Sigmoid colon (tissue), 7 donors: ENCODE results near the gene SLC4A7. TPM values are rescaled to one million over a fixed set of nuclear protein-coding genes. Genes with fewer than 3 reads are reported as not detected.

Source experiments
- DNase-seq: peaks from one replicate; pipeline ENCODE4 v3.0.0-alpha.2; 2019
- H3K27ac ChIP-seq, 4 donors: fragments of 200-600 bp; sonication (generic); one replicate each; pipeline ENCODE4 v1.5.1; 2016 to 2019; ENCODE audit warnings: mild to moderate bottlenecking in 1 of 4
- H3K27me3 ChIP-seq, 3 donors: fragments of 200-600 bp; sonication (generic); one replicate each; pipeline ENCODE4 v1.5.1; 2019; ENCODE audit warnings: mild to moderate bottlenecking in 1 of 3
- H3K36me3 ChIP-seq, 4 donors: fragments of 200-600 bp; sonication (generic); one replicate each; pipeline ENCODE4 v1.5.1; 2016 to 2019
- H3K4me1 ChIP-seq, 4 donors: fragments of 200-600 bp; sonication (generic); one replicate each; pipeline ENCODE4 v1.5.1; 2017 to 2019
- H3K4me3 ChIP-seq, 4 donors: fragments of 200-600 bp; sonication (generic); one replicate each; pipeline ENCODE4 v1.5.1; 2017 to 2019; ENCODE audit warnings: mild to moderate bottlenecking in 2 of 4, moderate library complexity in 1 of 4
- H3K9me3 ChIP-seq, 4 donors: fragments of 200-600 bp in 3 of 4; sonication (generic) in 3 of 4; one replicate each; pipeline versions ENCODE4 v1.5.1 to v1.6.1; 2013 to 2019
- EP300 ChIP-seq, 4 donors: sonication (generic); formaldehyde crosslinking; IDR thresholded peaks; one replicate each; pipeline ENCODE4 v1.6.1; 2017; ENCODE audit warnings: antibody characterized with exemption in 4 of 4
- POLR2A ChIP-seq, 2 donors: fragments of 450-650 bp; IDR thresholded peaks; one replicate each; pipeline ENCODE4 v1.6.1; 2016; ENCODE audit warnings: antibody characterized with exemption in 2 of 2, mild to moderate bottlenecking in 2 of 2, moderate library complexity in 2 of 2
- POLR2AphosphoS5 ChIP-seq, 4 donors: sonication (generic); formaldehyde crosslinking; IDR thresholded peaks; one replicate each; pipeline ENCODE4 v1.6.1; 2017; ENCODE audit warnings: antibody characterized with exemption in 4 of 4
- WGBS, 2 donors: extraction: QIAGEN DNeasy Blood & Tissue Kit; methylation state at CpG; one replicate each; pipeline ENCODE4 v1.1.7; 2013; 5-methylcytosine and 5-hydroxymethylcytosine counted together
- intact Hi-C: fragments of 100-400 bp; cut with DNase I; formaldehyde crosslinking; loops from one replicate; pipeline ENCODE4 v1.15.1; 2023
- polyA plus RNA-seq, 3 donors: library from polyadenylated mRNA; stranded (reverse); fragments of 200-250 nt; gene quantifications; one replicate each; pipeline ENCODE4 v1.2.3, GENCODE V29; 2013
- total RNA-seq, 4 donors: library from RNA; depleted of rRNA; stranded (reverse); fragments of >200 nt; gene quantifications; one replicate each; pipeline ENCODE4 v1.1.0, GENCODE V29; 2016
- TF ChIP-seq, protein P1 (sequence below), 4 experiments: fragments of 450-650 bp in 3 of 4; fragments of 200-600 bp in 1 of 4; IDR thresholded peaks; one replicate each; pipeline ENCODE4 v1.5.1; 2016 to 2019; ENCODE audit warnings: antibody characterized with exemption in 4 of 4, mild to moderate bottlenecking in 3 of 4, moderate library complexity in 2 of 4
- donor health status: healthy with polysubstance abuse.
- donor health status: Bipolar disorder and iron deficiency.
- donor health status: healthy.

The SLC4A7 gene
- total and polyA plus RNA-seq, 7 donors, result 1.6 to 91.0 (median 63.8) TPM

DNA sequence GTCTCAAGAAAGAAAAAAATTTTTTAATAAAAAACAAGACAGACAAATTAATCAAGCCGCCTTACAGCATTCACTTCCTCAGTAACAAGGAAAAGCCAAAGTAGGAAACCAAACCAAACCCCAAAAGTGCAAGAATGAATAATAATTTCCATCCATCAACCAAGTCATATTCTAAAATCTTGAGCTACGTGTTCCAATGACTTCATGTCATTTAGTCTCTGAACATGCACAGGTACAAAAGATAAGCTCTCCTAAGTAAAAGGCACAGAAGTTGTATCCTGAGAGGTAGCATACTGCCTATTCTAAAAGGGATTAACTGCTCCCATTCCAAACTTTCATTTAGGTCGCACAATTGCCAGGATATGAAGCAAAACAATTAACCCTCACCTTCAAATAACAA lies 29.7 kb downstream of the SLC4A7 start:
- intact Hi-C loops, result no loop called here
- H3K9me3 ChIP-seq, result no peaks in the 10 kb centered on the region
- no peak overlapping the region for H3K4me3 ChIP-seq
- WGBS, 2 donors, result 88 to 90% methylated on average over 3 of the region's 3 CpGs
- TF ChIP-seq POLR2AphosphoS5 (IDR thresholded peaks at IDR 0.05) (no peak), POLR2A (IDR thresholded peaks at IDR 0.05) (no peak), EP300 (IDR thresholded peaks at IDR 0.05) (no peak)
- TF ChIP-seq, protein P1, sequence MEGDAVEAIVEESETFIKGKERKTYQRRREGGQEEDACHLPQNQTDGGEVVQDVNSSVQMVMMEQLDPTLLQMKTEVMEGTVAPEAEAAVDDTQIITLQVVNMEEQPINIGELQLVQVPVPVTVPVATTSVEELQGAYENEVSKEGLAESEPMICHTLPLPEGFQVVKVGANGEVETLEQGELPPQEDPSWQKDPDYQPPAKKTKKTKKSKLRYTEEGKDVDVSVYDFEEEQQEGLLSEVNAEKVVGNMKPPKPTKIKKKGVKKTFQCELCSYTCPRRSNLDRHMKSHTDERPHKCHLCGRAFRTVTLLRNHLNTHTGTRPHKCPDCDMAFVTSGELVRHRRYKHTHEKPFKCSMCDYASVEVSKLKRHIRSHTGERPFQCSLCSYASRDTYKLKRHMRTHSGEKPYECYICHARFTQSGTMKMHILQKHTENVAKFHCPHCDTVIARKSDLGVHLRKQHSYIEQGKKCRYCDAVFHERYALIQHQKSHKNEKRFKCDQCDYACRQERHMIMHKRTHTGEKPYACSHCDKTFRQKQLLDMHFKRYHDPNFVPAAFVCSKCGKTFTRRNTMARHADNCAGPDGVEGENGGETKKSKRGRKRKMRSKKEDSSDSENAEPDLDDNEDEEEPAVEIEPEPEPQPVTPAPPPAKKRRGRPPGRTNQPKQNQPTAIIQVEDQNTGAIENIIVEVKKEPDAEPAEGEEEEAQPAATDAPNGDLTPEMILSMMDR (IDR thresholded peaks at IDR 0.05), result no peak
- H3K27me3 ChIP-seq, result no peaks in the 10 kb centered on the region
- no peak for DNase-seq
- peaks cover 0 to 66% (median 26%) of the 10 kb centered on the region in 4 donors for H3K4me1 ChIP-seq
- H3K27ac ChIP-seq, result no peak overlapping the region
- H3K36me3 ChIP-seq, result no peaks in the 10 kb centered on the region

DNA sequence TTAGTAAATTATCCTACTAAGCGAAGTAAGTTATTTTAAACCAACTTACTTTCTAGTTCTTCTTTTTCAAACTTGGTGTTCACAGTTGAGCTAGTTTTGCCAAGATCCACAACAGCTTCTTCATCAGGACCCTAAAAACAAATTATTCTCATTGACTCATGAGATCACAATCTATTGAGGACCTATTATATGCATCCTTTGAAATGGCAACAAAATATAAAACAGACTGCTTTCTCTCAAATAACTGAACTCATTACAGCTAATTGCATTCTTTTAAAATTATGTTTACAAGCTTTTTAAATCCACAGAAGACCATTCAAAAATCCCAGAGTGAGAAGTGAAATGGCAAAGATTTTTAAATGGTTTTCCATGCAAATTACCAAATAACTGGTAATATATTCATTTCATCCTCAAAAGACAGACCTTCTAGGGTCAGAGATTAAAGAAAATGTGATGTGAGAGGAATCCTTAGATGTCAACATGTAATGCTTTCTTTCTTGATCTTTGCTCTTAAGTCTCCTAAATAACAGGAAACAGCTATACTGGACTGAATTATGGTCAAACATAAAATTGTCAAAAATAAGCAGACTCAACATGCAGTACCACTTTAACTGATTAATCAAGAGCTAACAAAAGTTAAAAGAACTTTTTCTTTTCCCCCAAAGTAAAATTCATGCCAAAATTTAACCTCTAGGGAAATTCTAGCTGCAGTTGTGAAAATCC lies 31.7 kb downstream of the SLC4A7 start:
- 88 to 92% methylated on average over 1 of the region's 1 CpG for WGBS, 2 donors

GRCh38 chr3:27451842-27452241 lies 32.3 kb downstream of the SLC4A7 start:
- no peak for DNase-seq
- no peak for TF ChIP-seq POLR2AphosphoS5 (IDR thresholded peaks at IDR 0.05)
- TF ChIP-seq, protein P1 (IDR thresholded peaks at IDR 0.05), result no peak
- TF ChIP-seq EP300 (IDR thresholded peaks at IDR 0.05), result no peak
- no peak for TF ChIP-seq POLR2A (IDR thresholded peaks at IDR 0.05)
- Histone ChIP-seq H3K27me3 (no peaks in the 10 kb centered on the region), H3K4me3 (no peak overlapping the region), H3K27ac (no peak overlapping the region), H3K36me3 (peaks cover 0 to 17% (median 0%) of the 10 kb centered on the region in 4 donors), H3K9me3 (no peaks in the 10 kb centered on the region), H3K4me1 (peaks cover 0 to 50% (median 18%) of the 10 kb centered on the region in 4 donors)
- intact Hi-C loops, result no loop called here

More for the DNA sequence above, 31.7 kb downstream of the SLC4A7 start:
- Histone ChIP-seq H3K27me3 (no peaks in the 10 kb centered on the region), H3K36me3 (peaks cover 0 to 11% (median 0%) of the 10 kb centered on the region in 4 donors), H3K27ac (peak overlapping the region in 1 of 4 donors; percentile 6), H3K9me3 (no peaks in the 10 kb centered on the region), H3K4me1 (peaks cover 0 to 54% (median 20%) of the 10 kb centered on the region in 4 donors), H3K4me3 (no peak overlapping the region)
- intact Hi-C loops, result no loop called here
- DNase-seq, result no peak
- TF ChIP-seq EP300 (IDR thresholded peaks at IDR 0.05), result no peak
- no peak for TF ChIP-seq POLR2A (IDR thresholded peaks at IDR 0.05)
- TF ChIP-seq, protein P1 (IDR thresholded peaks at IDR 0.05), result no peak
- no peak for TF ChIP-seq POLR2AphosphoS5 (IDR thresholded peaks at IDR 0.05)

DNA sequence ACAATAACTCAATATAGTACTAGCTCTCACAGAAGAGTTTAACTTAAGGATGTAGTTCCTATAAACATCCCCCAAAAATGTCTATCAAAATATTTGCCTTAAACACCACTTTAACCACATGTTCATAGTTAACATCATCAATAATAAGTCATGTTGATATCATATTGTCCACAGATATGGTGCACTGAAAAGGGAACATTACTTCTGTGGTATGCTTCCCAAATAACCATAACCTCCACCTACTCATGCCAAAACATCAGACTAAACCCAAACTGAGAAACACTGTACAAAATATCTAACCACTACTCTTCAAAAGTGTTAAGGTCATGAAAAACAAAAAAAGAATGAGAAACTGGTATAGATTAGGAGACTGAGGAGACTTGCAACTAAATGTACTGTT lies 32.9 kb downstream of the SLC4A7 start:
- H3K4me3 ChIP-seq, result no peak overlapping the region
- no peaks in the 10 kb centered on the region for H3K9me3 ChIP-seq
- no peak overlapping the region for H3K27ac ChIP-seq
- H3K27me3 ChIP-seq, result no peaks in the 10 kb centered on the region
- peaks cover 0 to 17% (median 0%) of the 10 kb centered on the region in 4 donors for H3K36me3 ChIP-seq
- intact Hi-C loops, result no loop called here
- H3K4me1 ChIP-seq, result peaks cover 0 to 44% (median 15%) of the 10 kb centered on the region in 4 donors
- DNase-seq, result no peak
- TF ChIP-seq, protein P1 (IDR thresholded peaks at IDR 0.05), result no peak
- no peak for TF ChIP-seq EP300 (IDR thresholded peaks at IDR 0.05)
- TF ChIP-seq POLR2AphosphoS5 (IDR thresholded peaks at IDR 0.05), result no peak
- no peak for TF ChIP-seq POLR2A (IDR thresholded peaks at IDR 0.05)
